Calu3 (cell line): Measurements from ENCODE around the gene PES1. TPM values are rescaled to one million over a fixed set of nuclear protein-coding genes. Genes with fewer than 3 reads are reported as not detected.

Experiments used
- BruUV-seq: library from RNA; stranded (reverse); fragments of 400-500 nt; replicated peaks from 2 replicates; lab custom pipeline; 2021; lab: Mats Ljungman, UMichigan
- CTCF ChIA-PET: fragments of 300-600 bp; sonication (Branson Sonifier 250); formaldehyde crosslinking; loops from one replicate; lab custom pipeline; 2022; ENCODE audit warnings: antibody characterized with exemption; lab: Charles Lee
- DNase-seq: peaks from one replicate; pipeline ENCODE4 v3.0.0; 2022
- H3K27ac Mint-ChIP-seq: one replicate; pipeline ENCODE4 v1.8.0; 2022; ENCODE audit warnings: mixed read lengths; ENCODE audit not compliant: unreplicated experiment
- H3K27me3 Mint-ChIP-seq: one replicate; pipeline ENCODE4 v1.8.0; 2022; ENCODE audit warnings: mixed read lengths; ENCODE audit not compliant: unreplicated experiment
- H3K36me3 Mint-ChIP-seq: one replicate; pipeline ENCODE4 v1.8.0; 2022; ENCODE audit warnings: mild to moderate bottlenecking, moderate library complexity, mixed read lengths; ENCODE audit not compliant: insufficient read depth, unreplicated experiment
- H3K4me1 Mint-ChIP-seq: one replicate; pipeline ENCODE4 v1.8.0; 2022; ENCODE audit warnings: mild to moderate bottlenecking, low read depth, mixed read lengths; ENCODE audit not compliant: unreplicated experiment
- H3K4me3 Mint-ChIP-seq: one replicate; pipeline ENCODE4 v1.8.0; 2022; ENCODE audit warnings: mild to moderate bottlenecking, low read depth, moderate library complexity, mixed read lengths; ENCODE audit not compliant: unreplicated experiment
- H3K9me3 Mint-ChIP-seq: one replicate; pipeline ENCODE4 v1.8.0; 2022; ENCODE audit warnings: low read depth, mixed read lengths; ENCODE audit not compliant: unreplicated experiment
- CTCF ChIP-seq: fragments of 200-600 bp; IDR thresholded peaks from one replicate; pipeline ENCODE4 v1.8.0; 2022; ENCODE audit warnings: antibody characterized with exemption; ENCODE audit not compliant: unreplicated experiment
- intact Hi-C: fragments of 100-400 bp; cut with micrococcal nuclease; formaldehyde crosslinking; loops from one replicate; pipeline ENCODE4 v1.10.0; 2022; ENCODE audit not compliant: unreplicated experiment
- total RNA-seq: library from RNA; stranded (reverse); gene quantifications from 2 replicates; pipeline ENCODE4 v1.2.3, GENCODE V29; 2022

The PES1 gene
- total RNA-seq, 1 experiment from 2014 or later: 98.9 TPM

- peaks cover 10% of the 10 kb centered on the region for H3K4me1 Mint-ChIP-seq
- H3K9me3 Mint-ChIP-seq: no peaks in the 10 kb centered on the region
- no peak for TF ChIP-seq CTCF
- H3K27me3 Mint-ChIP-seq: no peaks in the 10 kb centered on the region
- H3K27ac Mint-ChIP-seq: no peak overlapping the region
- H3K36me3 Mint-ChIP-seq: no peaks in the 10 kb centered on the region
- intact Hi-C loops: no loop called here
- no TSS peak for BruUV-seq
- no peak for DNase-seq
- no peak overlapping the region for H3K4me3 Mint-ChIP-seq
- CTCF ChIA-PET: no interaction called here
Observed at GRCh38 chr22:30615543-30615954, 23.8 kb upstream of the PES1 start.

- peaks cover 10% of the 10 kb centered on the region for H3K4me1 Mint-ChIP-seq
- TF ChIP-seq CTCF: no peak
- no TSS peak for BruUV-seq
- H3K27me3 Mint-ChIP-seq: no peaks in the 10 kb centered on the region
- no peaks in the 10 kb centered on the region for H3K36me3 Mint-ChIP-seq
- intact Hi-C loops: no loop called here
- no peak overlapping the region for H3K4me3 Mint-ChIP-seq
- no peak overlapping the region for H3K27ac Mint-ChIP-seq
- no peak for DNase-seq
- no peaks in the 10 kb centered on the region for H3K9me3 Mint-ChIP-seq
- CTCF ChIA-PET: interaction anchor here (0.7 kb wide), 1 partner anchor 74 kb away, joined by 3 read pairs; no protein-coding TSS in a partner anchor
Observed at GRCh38 chr22:30614879-30615278, 23.2 kb upstream of the PES1 start.

- no peak overlapping the region for H3K27ac Mint-ChIP-seq
- peaks cover 16% of the 10 kb centered on the region for H3K4me1 Mint-ChIP-seq
- no peak overlapping the region for H3K4me3 Mint-ChIP-seq
- H3K36me3 Mint-ChIP-seq: no peaks in the 10 kb centered on the region
- no peaks in the 10 kb centered on the region for H3K27me3 Mint-ChIP-seq
- CTCF ChIA-PET: interaction anchor here (0.7 kb wide), 1 partner anchor 73 kb away, joined by 3 read pairs; no protein-coding TSS in a partner anchor
- H3K9me3 Mint-ChIP-seq: no peaks in the 10 kb centered on the region
- intact Hi-C loops: no loop called here
- no TSS peak for BruUV-seq
- no peak for DNase-seq
- TF ChIP-seq CTCF: no peak
Observed at GRCh38 chr22:30614268-30614667, 22.6 kb upstream of the PES1 start.

GRCh38 chr22:30612789-30613188 lies 21.1 kb upstream of the PES1 start:
- Mint-ChIP-seq H3K27me3 (no peaks in the 10 kb centered on the region), H3K27ac (no peak overlapping the region), H3K4me1 (peaks cover 30% of the 10 kb centered on the region), H3K4me3 (no peak overlapping the region), H3K36me3 (no peaks in the 10 kb centered on the region), H3K9me3 (no peaks in the 10 kb centered on the region)
- TF ChIP-seq CTCF: no peak
- intact Hi-C loops: no loop called here
- CTCF ChIA-PET: interaction anchor here (1.2 kb wide), 1 partner anchor 142 kb away, joined by 3 read pairs; no protein-coding TSS in a partner anchor
- BruUV-seq: no TSS peak
- DNase-seq: no peak
